GM12801 (cell line): ENCODE measurements around the gene SSRP1.

Source experiments
- CTCF ChIP-seq: IDR thresholded peaks from one replicate; pipeline ENCODE4 v1.5.1; 2011; ENCODE audit warnings: control low read depth; ENCODE audit not compliant: insufficient read length; ENCODE audit errors: extremely low read depth

SSRP1 gene

DNA sequence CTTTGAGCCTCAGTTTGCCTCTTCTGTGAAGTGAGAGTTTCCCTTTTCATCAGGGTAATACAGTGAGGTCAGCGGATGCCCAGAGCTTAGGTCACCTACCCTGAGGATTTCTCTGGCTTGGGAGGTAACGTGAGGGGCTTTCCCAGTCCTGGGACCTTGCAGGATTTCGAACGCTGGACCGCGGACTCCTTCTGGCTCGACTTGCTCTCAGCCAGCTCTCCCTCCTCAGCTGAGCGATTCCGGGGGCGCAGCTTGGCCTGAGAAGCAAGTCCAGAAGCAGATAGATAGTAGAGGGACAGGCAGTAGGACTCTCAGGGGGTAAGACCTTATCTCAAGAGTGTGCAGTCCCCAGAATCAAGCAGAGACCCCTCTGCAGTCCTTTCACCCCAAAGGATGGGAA, 34.9 kb downstream of the SSRP1 start:
- TF ChIP-seq CTCF, result no peak

DNA sequence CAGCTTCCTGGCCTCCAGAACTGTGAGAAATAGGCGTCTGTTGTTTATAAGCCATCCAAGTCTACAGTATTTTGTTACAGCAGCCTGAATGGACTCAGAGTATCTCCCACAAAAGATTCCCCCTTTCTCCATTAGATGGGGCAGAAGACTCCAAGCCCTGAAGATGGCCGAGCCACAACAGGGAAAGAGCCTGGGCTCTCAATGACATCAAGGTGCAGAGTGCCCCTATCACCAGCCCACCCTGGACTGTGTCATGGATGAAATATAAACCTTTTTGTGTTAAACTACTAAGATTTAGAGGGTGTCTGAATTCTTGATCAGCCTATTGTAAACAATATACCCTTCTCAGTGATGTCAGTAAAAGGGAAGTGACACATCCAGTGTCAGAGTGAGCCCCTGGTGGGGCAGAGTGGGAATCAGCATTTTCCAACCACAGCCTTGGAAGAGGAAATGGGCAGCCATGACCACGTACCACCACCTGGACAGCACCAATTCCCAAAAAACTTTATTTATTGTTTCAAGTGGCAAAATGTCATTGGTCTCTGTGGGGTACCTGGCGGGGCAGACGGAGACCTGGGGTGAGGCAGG, 36.4 kb downstream of the SSRP1 start:
- no peak for TF ChIP-seq CTCF

- no peak for TF ChIP-seq CTCF
Observed at GRCh38 chr11:57297221-57297620, 38.5 kb downstream of the SSRP1 start.

DNA sequence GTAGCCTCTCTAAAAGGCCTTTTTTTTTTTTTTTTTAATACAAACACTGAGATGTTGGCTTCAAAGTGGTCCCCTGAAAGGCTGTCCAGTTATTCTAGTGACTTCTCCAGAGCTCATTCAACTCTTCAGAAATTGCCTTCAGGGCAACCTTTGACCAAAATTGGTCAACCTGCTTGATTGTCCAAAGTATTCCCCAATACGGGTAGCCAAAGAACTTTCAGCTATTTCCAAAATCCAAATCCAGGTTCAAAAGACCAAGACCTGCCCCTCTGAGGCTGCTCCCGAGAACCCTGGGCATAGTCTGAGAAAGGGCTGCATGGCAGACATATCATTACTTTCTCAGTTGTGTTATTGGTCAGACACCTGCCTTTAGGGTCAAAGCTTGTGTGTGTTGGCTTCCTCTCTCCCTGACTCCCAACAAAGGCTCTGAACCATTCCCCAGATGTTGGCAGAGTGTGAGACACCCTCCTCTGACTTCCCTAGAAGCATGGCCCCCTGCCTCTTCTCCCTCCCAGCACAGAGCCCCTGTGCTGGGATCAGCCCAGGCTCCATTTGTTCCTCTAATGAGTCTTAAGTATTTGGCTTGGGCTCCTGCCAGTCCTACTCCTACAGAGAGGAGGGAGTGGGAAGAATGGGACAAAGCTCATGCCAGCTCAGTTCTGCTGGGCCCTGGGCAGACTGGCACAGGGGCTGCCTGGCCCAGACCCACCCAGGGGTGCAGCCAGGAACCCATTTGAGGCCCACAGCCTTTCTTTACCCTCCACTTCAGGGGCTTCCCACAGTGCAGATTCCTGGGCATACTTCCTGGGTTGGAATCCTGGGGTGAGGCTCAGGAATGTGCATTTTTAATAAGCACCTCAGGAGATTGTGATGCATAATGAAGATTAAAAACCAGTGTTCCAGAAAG, 41.2 kb downstream of the SSRP1 start:
- no peak for TF ChIP-seq CTCF

- TF ChIP-seq CTCF, result no peak
Observed at GRCh38 chr11:57290288-57290687, 45.4 kb downstream of the SSRP1 start.

GRCh38 chr11:57288771-57289579, 46.7 kb downstream of the SSRP1 start:
- no peak for TF ChIP-seq CTCF

GRCh38 chr11:57287884-57288283, 47.8 kb downstream of the SSRP1 start:
- no peak for TF ChIP-seq CTCF
